ENCODE measurements around the gene SLIT3.

SLIT3 gene

GRCh38 chr5:168796000-168796399, 504.9 kb downstream of the SLIT3 start:
- no peak for DNase-seq (ENCODE audit: low read depth)

GRCh38 chr5:168793841-168794837, 506.8 kb downstream of the SLIT3 start:
- no peak for DNase-seq (ENCODE audit: low read depth)

GRCh38 chr5:168792678-168793077, 508.3 kb downstream of the SLIT3 start:
- no peak for DNase-seq (ENCODE audit: low read depth)

- DNase-seq (ENCODE audit: low read depth): no peak
These were observed 510.2 kb downstream of the SLIT3 start for GRCh38 chr5:168790671-168791250.

GRCh38 chr5:168790002-168790635, 510.8 kb downstream of the SLIT3 start:
- no peak for DNase-seq (ENCODE audit: low read depth)

- DNase-seq (ENCODE audit: low read depth): no peak
These were observed 512.2 kb downstream of the SLIT3 start for GRCh38 chr5:168788786-168789185.

GRCh38 chr5:168788107-168788506, 512.8 kb downstream of the SLIT3 start:
- no peak for DNase-seq (ENCODE audit: low read depth)

- DNase-seq (ENCODE audit: low read depth): no peak
These were observed 514.8 kb downstream of the SLIT3 start for GRCh38 chr5:168786147-168786546.

- no peak for DNase-seq (ENCODE audit: low read depth)
These were observed 516.5 kb downstream of the SLIT3 start for GRCh38 chr5:168784454-168784853.

GRCh38 chr5:168781941-168782571, 518.9 kb downstream of the SLIT3 start:
- no peak for DNase-seq (ENCODE audit: low read depth)

- no peak for DNase-seq (ENCODE audit: low read depth)
These were observed 520.1 kb downstream of the SLIT3 start for GRCh38 chr5:168780888-168781287.

GRCh38 chr5:168779333-168779732, 521.6 kb downstream of the SLIT3 start:
- DNase-seq (ENCODE audit: low read depth): no peak

GRCh38 chr5:168778536-168778935, 522.4 kb downstream of the SLIT3 start:
- DNase-seq (ENCODE audit: low read depth): no peak

- DNase-seq (ENCODE audit: low read depth): no peak
These were observed 523.3 kb downstream of the SLIT3 start for GRCh38 chr5:168777651-168778050.

- no peak for DNase-seq (ENCODE audit: low read depth)
These were observed 524.9 kb downstream of the SLIT3 start for GRCh38 chr5:168776070-168776469.

- no peak for DNase-seq (ENCODE audit: low read depth)
These were observed 527.7 kb downstream of the SLIT3 start for GRCh38 chr5:168773226-168773625.

- no peak for DNase-seq (ENCODE audit: low read depth)
These were observed 528.5 kb downstream of the SLIT3 start for GRCh38 chr5:168772316-168772961.

- DNase-seq (ENCODE audit: low read depth): no peak
These were observed 529.3 kb downstream of the SLIT3 start for GRCh38 chr5:168771678-168772077.

- no peak for DNase-seq (ENCODE audit: low read depth)
These were observed 529.9 kb downstream of the SLIT3 start for GRCh38 chr5:168770996-168771395.

GRCh38 chr5:168770036-168770498, 530.9 kb downstream of the SLIT3 start:
- no peak for DNase-seq (ENCODE audit: low read depth)

GRCh38 chr5:168768172-168768571, 532.8 kb downstream of the SLIT3 start:
- no peak for DNase-seq (ENCODE audit: low read depth)

GRCh38 chr5:168766426-168766700, 534.6 kb downstream of the SLIT3 start:
- no peak for DNase-seq (ENCODE audit: low read depth)

Data from stimulated activated CD8-positive, alpha-beta memory T cell treated with anti-CD3 and anti-CD28 coated beads, Interleukin-15, amount 100 ng/mL, for 24 hours (primary cell).